NCI-H2029 (cell line): ENCODE results near the gene TRMT2A.

Experiments
- DNase-seq: peaks from one replicate; lab custom pipeline; 2025; lab: John Stamatoyannopoulos, UW

The TRMT2A gene

GRCh38 chr22:20116376-20116950, 563 bp downstream of the TRMT2A start:
- no peak for DNase-seq

DNA sequence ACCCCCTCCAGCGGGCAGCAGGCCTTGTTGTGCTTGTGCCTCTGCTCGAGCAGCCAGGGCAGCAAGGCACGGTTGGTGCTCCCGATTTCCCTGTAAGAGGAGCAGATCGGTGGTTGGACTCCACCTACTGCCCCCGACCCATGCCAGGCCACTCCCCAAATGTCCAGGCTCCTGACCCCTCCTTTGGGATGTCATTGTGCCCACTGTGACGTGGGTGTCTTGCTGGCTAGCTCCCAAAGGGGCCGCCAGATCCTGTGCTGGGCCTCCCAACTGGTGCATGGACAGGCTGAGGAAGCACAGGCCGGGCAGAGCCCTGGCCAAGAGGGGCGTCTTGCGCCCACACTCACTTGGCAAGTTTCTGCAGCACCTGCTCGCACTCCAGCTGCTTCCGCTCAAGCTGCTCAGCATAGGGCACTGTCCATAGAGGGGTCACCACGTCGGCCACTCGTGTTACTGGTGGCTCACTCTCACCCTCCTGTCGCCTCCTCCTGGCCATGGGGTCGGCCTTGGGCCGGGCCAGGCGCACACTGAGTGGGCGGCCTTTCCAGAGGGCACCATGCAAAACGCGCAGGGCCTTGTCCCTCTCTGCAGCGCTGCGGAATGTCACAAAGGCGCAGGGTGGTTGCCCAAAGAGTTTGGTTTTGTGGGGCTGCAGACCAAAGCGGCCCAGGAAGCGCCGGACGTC, 1.2 kb downstream of the TRMT2A start, which contains the start of gene RANBP1:
Gene RANBP1 (plus strand): TSS at position 414 of the 685 bp plus-strand sequence. CDS start 81 bp downstream, at position 495.
- DNase-seq: no peak

- DNase-seq: no peak
These were observed 2.2 kb downstream of the TRMT2A start for GRCh38 chr22:20114506-20115475.

DNA sequence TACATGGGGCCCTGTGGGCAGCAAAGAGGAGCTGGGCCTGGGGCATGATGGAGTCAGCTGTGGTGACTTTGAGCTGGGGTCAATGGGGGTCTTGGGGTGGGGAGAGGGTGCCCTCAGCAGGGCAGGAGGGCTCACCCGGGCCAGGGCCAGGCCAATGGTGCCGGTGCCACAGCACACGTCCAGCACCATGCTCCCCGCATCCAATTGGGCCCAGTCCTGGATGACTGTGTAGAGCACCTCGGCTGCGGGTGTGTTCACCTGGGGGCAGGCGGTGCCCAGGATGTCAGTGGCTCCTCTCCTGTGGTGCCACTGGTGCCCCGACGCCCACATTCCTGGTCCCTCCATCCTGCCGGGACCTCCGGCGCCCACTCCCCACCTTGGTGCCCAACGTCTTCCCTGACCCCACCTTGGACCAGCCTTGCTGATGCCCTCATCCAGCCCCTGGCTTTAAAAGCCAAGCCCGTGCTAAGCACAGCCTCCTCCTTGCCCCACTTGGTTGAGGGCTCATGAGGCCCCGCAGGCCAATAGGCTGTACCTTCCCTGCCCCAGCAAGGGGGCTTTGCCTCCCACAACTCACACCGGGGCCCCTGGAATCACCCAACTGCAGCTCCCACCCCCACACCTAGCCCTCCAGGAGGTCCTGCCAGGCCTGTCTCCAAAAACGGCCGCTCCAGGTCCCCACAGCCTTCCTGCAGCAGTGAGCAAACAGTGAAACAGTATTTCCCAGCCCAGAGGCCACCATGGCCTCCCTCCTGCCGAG, 3.3 kb downstream of the TRMT2A start:
- DNase-seq: no peak

DNA sequence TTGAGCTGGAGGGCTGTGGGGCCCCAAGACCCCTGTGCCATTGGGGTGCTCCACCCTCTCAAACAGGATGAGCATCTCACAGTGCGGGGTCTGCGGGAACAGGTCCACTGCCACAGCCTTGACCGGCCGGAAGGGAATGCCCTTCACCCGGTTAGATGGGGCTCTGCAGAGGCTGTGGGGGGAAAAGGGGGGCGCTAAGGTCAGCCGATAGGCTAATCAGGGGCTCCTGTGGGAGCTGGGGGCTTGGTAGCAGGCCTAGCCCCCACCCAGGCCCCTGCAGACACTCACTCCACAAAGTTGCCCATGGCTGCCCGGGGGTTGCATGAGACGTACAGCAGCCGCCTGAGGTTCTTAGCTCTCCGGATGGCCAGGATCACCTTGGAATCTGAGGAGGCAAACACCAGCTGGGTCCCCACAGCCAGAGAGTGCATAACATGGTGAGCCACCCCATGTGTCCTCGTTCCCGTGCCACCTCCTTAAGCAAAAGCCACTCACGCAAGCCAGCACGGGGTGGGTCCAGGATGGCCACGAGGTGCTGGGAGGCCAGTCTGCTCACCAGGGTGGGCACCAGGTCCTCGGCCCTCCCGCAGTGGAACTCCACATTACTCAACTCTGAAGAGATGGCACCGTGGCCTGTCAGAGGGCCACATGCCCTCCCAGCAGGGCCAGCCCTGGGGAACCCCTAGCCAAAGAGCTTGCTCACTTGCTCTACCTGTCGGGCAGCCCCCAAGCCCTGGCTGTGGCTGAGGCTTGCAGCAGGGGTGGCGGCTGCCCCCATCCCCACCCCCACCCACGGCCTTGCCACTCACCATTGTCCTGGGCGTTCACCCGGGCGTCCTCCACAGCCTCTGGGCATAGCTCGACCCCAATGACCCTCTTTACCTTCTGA, 4.2 kb downstream of the TRMT2A start:
- no peak for DNase-seq

GRCh38 chr22:20111689-20112622, 5.1 kb downstream of the TRMT2A start:
- no peak for DNase-seq

GRCh38 chr22:20111045-20111688, 5.9 kb downstream of the TRMT2A start:
- peak; percentile 18 for DNase-seq

GRCh38 chr22:20110359-20110985, 6.6 kb downstream of the TRMT2A start:
- DNase-seq: no peak

- DNase-seq: no peak
These were observed 7.3 kb downstream of the TRMT2A start for GRCh38 chr22:20109411-20110358.

GRCh38 chr22:20108757-20109230, 8.2 kb downstream of the TRMT2A start:
- DNase-seq: no peak

- DNase-seq: no peak
These were observed 8.9 kb downstream of the TRMT2A start for GRCh38 chr22:20107951-20108756.

DNA sequence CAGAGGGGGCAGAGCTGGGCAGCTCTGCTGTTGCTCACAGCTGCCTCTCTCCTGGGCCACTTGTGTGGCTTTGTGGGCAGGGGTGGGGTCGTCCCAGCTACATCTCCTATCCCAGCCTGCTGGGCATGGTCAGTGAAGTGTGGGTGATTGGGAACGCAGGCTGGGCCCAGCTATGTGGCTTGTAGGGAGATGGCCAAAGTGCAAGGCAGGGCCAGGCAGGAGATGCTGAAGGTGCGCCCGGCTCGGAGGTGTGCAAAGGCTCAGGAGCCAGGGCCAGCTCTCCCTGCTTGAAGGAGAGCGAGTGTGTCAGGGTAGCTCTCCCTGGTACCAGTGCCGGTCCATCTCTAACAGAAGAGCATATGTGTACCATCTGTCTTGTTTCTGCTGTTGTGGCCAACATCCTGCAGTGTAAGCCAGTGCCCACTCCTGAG, 9.5 kb downstream of the TRMT2A start:
- no peak for DNase-seq

- DNase-seq: no peak
These were observed 10.2 kb downstream of the TRMT2A start for GRCh38 chr22:20106849-20107237.

- DNase-seq: no peak
These were observed 10.7 kb downstream of the TRMT2A start for GRCh38 chr22:20106205-20106848.

- DNase-seq: no peak
These were observed 11.4 kb downstream of the TRMT2A start for GRCh38 chr22:20105456-20106204.
